GM21390 (cell line): ENCODE measurements around the gene TSPAN14.

Experiments
- ATAC-seq: cut with Tn5 transposase; IDR thresholded peaks from one replicate; pipeline ENCODE4 v1.9.1; 2021; ENCODE audit not compliant: unreplicated experiment

TSPAN14 gene

DNA sequence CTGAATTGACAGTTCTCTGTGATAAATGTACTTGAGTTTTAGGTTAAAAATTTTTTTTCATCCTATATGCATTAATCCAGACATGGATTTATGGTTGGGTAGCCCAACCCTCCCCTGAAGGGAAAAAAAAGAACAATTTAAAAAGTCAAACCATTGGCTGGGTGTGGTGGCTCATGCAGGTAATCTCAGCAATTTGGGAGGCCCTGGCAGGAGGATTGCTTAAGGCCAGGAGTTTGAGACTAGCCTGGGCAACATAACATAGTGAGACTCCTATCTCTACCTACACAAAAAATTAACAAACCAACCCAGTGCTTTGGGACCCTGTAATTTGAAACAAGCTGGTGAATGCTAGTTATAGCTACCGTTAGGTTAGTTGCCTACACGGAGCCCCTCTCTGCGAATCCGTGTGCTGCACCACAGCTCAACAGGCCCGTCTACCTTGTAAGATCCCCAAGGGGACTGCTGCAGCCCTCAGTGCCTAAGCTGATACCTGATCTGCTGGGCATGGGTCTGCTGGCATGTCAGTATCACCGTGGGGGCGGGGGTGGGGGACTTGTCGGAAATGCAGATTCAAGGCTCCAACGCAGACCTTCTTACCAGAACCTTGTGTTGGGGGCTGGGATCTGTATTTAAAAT, 32.8 kb downstream of the TSPAN14 start:
- ATAC-seq: no peak

DNA sequence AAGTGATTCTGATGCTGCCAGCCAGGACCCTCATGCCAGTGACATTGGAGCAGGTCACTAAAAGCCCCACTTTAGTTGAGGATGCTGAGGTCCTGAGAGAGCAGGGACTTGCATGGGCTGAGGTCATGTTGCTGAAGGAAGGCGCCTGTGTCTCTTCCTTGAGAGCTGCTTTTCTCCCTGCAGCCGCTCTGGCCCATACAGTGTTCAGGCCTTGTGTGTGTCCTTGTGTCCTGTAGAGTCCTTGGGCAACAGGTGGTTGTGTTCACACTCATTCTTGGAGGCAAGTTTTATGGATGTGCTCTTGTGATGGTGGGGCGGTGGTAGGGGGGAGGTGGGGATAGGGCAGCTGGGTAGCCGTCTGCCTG, 33.3 kb downstream of the TSPAN14 start:
- no peak for ATAC-seq

DNA sequence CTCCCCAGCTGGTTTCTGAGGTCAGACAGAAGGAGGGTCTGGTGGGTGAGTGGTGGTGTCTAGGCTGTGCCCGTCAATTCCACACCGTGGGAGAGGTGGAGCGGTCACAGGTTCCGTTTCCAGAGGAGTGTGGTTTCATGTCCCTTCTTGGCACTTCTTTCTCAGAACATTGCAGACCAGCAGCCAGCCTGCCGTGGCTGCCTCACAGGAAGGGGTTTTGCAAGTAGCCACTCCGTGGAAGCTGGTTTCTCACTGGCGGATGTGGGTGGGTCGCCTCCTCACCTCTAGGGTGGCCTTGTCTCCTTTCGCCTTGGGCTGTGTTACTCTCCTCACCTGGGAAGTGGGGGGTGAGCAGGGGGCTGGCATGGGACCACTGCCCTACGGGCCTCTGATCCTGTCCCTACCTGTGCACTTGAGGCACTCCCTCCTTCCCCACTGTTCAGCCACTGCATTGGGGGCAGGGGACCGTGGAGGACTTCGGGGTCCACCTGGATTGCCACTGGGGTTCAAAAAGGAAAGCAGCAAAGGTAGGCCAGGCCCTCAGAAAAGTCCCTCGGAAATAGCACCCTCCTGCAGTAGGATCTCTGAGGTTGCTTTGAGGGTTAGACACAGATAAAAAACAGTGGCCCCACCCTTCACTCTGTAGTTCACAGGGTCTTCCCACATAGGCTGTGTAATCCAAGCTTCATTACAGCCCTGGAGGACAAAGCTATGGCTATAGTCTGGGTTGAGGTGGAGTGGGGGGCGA, 33.9 kb downstream of the TSPAN14 start:
- ATAC-seq: no peak

GRCh38 chr10:80488539-80489066, 34.5 kb downstream of the TSPAN14 start:
- no peak for ATAC-seq

- ATAC-seq: no peak
These were observed 35.4 kb downstream of the TSPAN14 start for GRCh38 chr10:80489371-80490112.

- no peak for ATAC-seq
These were observed 37.4 kb downstream of the TSPAN14 start for GRCh38 chr10:80491251-80492102.

DNA sequence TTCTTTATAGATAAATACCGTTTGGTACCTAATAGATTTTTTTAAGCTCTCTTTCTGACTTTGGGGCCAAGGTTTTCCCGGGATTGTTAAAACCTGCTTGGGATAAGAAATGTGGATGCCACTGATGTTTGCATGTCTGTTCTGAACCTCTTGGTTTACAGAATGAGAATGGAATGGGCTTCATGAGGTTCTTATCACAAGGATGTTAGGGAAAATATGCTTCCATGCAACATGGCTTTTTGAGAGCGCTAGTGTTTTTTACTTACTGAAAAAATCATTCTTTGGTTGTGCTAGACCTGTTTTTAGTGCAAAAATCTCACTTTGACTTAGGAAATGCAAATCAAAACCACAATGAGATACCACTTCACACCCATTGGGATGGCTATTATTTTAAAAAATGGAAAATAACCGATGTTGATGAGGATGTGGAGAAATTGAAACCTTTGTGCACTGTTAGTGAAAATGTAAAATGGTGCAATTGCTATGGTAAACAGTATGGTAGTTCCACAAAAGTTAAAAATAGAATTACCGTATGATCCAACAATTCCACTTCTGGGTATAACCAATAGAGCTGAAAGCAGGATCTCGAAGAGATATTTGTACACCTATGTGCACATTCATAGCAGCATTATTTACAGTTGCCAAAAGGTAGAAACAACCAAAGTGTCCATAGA, 38.9 kb downstream of the TSPAN14 start:
- ATAC-seq: peak; percentile 43

- peak; percentile 53 for ATAC-seq
These were observed 39.5 kb downstream of the TSPAN14 start for GRCh38 chr10:80493522-80494051.

DNA sequence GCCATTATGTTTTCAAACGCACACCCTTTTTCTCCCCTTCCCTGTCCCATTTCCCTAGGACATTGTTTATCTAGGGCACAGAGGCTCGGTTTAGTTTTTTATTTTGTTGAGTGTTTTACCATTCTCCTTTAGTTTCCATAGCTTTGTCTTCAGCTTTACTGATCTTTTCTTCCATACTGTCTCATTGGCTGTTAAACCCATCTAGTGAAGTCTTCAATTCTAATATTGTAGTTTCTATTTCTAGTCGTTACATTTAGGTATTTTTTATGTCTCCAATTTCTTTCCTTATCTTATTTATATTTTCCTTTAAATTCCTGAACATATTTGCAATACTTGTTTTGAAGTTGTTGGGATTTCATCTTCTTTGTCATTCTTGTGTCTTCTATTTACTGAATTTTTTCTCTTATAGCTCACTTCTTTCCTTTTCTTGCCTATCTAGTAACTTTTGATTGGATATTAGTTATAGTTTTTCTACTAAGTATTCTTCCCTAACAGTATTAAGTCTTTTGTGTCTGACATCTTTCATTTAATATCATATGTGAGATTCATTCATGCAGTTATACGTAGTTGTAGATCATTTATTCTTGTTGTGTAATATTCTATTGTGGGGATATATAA, 42.6 kb downstream of the TSPAN14 start:
- ATAC-seq: no peak

DNA sequence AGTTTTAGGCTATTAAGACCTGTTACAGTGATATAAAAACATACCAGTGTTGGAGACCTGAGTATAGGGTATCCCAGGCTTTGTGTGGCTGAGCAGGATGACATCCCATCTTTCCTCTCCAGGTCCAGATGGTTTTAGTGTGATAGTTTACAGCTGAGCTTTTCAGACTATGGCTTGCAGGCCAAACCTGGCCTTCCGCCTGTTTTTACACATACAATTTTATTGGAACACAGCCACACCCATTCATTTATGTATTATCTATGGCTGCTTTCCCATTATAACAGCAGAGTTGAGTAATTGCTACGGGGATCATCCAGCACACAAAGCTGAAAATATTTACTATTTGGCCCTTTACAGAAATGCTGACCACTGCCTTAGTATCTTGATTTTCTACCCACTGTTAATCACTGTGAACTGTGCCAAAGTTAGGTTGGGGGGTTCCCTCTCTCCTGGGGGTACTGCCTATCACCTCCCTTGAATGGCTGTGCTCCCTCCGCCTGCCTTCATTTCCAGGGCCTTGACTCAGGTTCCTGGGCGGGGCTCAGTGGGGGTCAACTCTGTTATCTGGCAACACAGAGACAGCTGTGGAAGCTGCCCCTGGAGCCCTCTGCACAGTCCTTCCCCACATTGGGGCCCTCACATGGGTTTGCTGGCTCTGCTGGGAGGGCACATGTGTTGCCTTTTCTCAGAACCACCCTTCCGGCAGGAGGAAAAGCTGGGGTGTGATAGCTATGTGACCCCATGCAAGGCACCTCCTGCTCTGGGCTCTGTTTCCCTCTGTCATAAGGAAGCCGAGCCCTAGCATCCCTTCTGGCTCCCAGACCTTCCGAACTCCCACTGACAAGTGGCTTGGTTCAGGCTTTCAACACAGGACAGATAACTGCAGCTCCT, 43.3 kb downstream of the TSPAN14 start:
- ATAC-seq: no peak

GRCh38 chr10:80498078-80498832, 44.1 kb downstream of the TSPAN14 start:
- ATAC-seq: no peak

DNA sequence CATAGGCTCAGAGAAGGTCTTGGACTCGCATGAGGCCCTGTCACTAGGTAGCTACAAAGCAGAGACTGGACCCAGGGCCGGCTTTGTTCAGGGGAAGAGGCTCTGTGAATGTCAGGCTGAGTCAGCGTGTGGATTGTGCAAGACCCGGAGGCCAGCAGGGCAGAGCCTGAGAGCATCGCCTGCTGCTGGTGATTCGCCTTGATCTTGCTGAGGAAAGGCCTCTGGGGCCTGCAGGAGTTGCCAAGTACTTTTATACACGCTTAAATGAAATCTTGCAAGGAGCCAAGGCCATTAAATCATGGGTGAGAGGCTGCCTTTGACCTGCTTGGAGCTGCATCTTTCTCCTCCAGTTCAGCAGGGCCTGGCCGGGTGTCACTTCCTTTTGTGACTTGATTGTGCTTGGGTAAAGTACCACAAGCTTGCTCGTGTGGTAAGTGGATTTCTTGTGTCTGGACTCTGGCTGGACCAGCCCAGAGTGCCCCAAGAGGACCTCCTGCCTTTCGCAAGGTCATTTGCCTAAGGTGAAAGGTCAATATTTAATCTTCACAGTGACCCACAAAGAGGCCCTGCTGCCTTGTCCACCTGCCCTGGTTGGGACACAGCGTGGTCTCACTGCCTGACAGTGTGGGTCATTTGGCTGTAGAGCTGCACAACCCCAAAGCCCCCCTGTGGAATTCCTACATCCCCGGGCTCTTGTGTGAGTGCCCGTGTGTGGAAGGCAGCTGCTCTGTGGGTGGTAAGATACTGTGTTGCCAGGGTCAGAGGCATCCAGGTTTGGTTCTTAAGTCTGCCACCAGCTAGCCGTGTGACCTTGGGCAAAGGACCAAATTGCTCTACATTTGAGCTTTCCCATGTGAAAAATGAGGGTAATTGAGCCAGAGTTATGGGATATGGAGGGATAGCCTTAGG, 45.0 kb downstream of the TSPAN14 start:
- ATAC-seq: no peak

GRCh38 chr10:80500572-80501380, 46.7 kb downstream of the TSPAN14 start:
- peak; percentile 43 for ATAC-seq

DNA sequence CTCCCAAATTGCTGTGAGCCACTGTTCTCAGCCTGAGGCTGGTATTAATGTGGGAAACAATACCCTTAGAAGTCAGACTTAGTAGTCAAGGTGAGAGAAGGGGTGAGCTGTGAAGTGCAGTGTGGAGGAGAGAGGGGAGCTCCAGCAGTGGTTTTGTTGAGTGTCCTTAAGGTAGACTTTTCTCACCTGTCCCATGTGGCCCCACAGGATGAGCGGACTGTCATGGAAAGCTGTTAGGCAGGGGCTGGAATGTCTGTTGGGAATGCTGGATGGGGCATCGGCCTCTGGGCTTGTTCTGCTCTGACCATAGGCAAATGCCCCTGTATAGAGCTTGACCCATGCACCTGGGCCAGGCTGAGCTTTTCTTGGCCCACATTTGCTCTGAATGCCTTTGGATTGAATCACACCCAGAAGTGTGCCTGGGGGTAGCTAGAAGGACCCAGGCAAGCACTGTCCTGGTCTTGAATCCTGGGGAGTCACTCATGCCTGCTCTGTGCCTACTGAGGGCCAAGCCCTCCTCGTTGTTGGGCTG, 47.3 kb downstream of the TSPAN14 start:
- ATAC-seq: no peak

GRCh38 chr10:80501913-80502521, 47.9 kb downstream of the TSPAN14 start:
- no peak for ATAC-seq
